NK-92 (cell line): ENCODE data around the gene DSC1.
"Not testable (repeated sequence)": the region's sequence is repeated elsewhere in the genome, so short reads cannot be mapped to it uniquely, and the experiment has no call there.

Experiments used
- DNase-seq: peaks from one replicate; lab custom pipeline; 2025; ENCODE audit not compliant: unreplicated experiment; lab: John Stamatoyannopoulos, UW

The DSC1 gene

DNA sequence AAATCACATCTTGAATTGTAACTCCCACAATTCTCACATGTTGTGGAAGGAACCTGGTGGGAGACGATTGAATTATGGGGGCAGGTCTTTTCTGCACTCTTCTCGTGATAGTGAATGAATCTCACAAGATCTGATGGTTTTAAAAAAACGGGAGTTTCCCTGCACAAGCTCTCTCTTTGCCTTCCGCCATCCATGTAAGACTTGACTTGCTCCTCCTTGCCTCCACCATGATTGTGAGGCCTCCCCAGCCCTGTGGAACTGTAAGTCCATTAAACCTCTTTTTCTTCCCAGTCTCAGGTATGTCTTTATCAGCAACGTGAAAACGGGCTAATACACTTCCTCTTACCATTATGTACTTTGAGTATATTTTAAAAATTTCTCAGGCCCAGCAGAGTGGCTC is 14.7 kb upstream of the DSC1 start:
- not testable (repeated sequence) for DNase-seq

DNA sequence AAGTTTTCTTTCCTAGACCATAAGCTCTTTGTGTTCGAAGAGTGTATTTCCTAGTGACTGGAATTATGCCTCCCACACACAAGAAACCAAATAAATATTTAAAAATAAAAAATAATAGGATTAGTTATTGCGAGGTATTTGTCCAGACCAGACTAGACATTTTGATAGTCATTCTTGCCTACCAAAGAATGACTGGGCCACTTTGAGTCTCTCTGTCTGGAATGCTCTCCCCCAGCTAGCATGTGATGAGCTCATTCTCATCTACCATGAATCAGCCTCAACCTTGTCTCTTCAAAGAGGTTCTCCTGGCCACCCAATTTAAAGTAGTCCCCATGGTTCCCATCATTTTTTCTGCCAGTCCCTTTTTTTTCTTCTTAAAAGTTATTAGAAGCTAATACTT is 13.9 kb upstream of the DSC1 start:
- DNase-seq = no peak

DNA sequence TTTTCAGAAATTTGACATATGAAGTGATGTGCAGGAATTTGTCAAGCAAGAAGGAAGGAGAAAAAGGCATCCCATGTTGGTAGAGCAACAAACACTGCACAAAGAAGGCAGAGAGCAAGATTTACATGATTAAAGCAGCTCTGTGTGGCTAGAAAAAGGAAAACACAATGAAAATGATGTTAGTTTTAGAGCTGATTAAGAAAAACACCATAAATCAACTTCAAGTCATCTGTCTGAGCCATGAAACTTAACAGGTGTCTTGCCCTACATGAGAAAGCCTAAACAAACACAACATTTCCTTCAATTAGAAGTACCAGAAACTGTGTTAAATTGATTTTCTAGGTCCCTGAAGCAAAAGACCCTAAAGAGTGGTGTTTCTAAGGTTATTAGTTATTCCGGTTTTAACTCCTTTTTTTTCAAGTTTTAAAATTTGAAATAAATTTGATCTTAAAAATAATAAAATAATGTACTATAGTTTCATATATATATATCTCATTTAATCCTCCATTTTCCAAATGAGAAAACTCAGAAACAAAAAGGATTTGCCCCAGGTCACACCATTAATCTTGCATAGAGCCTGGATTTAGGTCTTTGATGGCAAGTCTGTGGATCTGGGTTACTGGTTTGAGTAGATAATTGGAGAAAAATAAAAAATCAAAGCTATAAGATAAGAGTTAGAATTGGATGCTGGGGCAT is 8.6 kb upstream of the DSC1 start:
- DNase-seq = no peak

DNA sequence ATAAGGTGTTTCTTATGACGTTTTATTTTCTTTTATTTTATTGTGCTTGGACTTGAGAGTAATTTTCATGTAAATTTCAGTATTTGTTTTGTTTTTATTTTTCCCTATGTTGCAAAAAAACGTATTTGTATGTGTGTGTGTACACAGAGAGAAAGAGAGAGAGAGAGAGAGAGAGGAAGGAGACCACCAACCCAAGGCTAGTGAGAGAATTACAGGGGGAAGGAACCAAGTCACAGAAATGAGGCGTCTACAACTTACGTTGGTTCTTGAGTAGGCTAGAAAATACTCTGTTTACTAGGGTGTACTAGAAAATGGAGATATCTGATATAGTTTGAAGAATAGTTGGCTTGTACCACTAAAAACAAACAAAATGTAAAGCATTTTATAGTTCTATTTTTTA is 7.7 kb upstream of the DSC1 start:
- DNase-seq = no peak

DNA sequence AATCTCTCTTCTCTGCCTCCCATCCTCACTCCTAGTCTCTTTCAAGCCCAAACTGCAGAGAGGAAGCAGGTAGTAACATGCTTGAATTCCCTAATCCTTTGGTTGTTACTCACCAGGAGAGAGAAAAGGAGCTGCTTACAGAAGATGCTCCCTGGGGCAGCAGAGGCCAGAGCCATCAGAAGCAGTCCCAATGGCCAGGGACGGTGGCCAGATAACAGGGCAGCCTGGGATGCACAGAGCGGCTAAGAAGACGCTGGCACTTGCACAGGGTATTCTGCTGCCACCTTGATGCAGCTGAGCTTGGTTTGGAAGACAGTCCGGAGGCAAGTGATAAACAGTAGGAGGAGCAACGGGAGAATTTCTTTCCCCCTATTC is 250 bp downstream of the DSC1 start:
- no peak for DNase-seq

DNA sequence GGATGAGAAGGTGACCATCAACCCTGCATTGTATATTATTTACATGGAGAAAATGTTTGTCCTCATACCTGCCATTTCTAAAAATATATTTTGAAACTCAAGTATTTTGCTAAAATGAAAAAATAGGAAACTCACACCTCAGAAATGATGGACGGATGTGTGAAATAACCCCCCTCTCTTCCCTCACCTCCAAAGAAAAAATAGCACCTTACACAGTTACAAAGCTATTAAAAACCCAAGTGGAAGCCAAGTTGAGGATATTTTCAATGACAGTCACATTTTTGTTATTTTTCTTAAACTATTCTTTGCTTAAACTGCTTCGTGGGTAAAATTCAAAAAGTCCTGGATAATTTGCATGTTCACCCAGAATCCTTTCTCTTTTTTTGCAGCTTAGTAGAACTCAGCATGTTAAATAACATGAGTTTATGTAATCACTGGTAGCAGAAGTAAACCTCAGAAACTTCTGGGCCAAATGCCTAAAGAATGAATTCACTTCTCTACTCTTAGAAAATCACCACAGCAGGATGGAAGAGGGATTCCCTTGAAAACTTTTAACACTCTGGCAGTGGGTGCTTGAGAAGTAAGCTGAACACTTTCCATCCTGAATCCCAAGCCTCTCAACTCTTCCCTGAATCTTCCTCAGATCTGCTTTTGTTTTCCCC is 768 bp downstream of the DSC1 start:
- DNase-seq = no peak

DNA sequence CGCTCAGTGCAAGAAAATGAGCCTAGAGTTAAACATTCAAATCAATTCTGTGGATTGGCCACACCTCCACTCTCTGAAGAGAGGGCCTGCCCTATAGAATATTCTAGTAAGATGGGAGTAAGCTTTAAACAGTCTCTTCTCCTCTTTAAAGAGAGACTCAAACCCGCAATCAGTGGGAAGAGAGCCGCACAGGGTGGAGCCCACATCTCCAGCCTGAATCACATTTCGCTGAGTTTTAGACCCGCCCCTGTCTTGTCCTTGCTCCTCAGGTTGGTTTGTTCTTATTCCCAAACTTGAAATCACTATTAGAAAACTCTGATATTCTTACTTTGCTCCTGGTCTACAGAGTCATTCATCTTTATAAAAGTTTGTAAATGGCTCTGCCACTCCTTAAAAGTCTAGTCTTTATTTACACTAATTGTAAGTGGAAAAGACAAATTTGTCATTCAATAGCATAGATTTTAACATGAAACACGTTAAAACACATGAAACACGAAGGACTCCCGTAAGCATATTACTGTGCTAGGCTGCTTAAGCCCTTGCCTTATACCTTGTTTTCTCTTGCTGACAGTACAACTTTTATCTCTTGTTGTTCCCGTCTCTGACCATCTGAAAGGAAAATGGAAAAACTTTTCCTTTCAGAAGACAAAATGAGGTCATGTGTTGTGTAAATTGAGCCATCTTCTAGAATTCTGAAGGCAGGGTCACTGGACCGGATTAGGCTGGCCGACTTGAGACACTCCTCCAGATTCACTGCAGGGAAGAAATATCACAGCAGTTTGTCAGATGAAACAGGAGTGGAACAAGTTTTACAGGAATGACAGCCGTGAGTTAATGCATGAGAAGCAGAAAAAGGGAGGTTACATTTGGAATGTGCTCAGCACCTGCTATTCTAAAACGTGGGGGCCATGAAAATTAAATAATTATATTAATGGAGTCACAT is 5.6 kb downstream of the DSC1 start:
- DNase-seq = no peak

DNA sequence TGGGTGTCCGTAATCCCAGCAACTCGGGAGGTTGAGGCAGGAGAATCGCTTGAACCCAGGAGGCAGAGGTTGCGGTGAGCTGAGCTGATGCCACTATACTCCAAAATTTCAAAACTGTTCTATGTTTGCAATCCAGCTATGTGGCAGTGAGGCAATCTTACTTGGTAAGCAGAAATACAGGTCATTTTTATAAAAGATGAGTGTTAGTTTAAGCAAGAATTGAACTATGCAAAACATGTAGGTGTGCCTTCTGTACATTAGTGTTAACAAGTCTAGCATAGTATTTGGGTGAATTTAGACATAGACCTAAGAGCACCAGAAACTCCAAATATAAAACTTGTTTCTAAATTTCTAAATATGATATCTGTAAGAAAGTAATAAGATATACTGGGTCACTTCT is 7.2 kb downstream of the DSC1 start:
- no peak for DNase-seq

DNA sequence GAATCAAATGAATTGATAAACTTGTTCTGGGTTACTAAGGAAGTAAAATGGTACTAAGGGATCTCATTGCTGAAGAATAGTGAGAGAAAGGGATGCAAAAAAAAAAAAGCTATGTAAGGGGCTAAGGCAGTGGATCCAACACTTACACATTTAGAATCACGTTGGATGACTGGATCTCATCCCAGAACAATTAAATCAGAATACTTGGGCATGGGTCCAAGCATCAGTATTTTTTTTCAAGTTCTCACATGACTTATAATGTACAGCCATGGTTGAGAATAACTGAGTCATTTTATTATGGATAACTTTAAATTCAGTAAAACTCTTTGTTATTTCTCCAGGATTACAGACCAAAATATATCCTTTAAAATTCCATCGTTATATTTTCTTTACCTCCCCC is 8.5 kb downstream of the DSC1 start:
- no peak for DNase-seq

DNA sequence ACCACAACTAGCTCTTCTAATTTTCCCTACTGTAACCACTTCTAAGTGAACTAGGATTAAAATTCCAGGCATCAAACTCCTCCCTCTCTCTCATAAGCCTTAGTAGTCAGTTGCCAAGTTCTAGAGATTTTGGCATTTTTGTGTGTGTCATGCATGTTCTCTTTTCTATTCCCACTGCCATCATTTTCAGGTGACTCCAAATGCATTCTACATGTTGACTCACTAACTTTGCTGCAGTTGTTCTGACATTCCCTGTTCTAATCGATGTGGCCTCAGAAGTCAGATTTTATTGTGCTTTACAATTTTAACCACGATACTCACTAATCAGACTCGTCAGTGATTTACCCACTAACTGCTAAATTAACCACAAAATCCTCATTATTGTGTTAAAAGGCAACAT is 13.3 kb downstream of the DSC1 start:
- no peak for DNase-seq

DNA sequence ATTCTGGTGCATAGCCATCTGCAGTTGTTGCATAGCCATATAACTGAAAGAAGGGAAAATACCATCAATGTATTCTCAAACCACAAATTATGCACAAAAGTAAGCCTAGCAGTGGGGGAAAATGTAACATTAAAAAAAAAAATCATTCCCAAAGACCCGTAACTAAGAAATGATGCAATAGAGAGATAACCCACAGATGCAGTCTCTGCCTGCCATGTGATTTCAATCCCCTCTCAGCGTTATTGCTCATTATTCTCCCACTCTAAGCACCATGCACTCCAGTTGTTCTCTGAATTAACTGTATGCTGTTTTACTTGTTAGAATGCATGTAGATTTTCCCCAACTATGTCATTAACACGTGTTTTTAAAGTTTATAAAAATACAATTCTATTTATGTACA is 14.1 kb downstream of the DSC1 start:
- no peak for DNase-seq

DNA sequence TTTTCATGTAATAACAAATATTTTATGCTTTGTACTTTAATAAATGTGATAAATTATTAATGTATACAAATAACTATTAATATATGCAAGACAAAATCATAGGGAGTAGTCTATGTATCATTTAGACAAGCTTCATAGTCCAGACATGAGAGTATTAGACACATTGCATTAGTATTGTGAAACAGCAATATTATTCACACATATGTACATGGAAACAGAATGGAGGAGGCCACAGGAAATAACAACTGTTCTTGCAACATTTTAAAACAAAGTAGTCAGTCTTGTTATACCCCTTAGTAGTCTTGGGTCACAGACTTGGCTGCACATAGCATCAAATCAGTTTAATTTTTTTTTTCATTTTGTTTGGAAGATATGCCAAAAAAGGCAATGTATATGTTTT is 15.8 kb downstream of the DSC1 start:
- DNase-seq = no peak

DNA sequence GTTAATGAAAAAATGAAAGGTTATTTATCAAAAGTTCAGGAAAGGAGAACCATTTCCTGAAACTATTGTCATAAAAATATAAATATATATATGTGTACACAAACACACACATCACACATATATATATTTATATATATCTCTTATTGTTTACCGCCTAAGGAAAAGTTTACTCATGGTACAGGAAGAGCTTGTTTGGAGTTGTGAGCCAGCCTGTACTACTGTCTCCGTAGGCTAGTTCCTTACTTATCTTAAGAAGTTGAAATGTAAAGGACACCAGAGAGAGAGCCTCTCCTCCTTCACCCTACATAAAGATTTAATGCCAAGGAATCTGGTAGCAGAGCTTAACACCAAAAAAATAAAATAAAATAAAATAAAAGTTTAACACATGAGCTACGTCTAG is 19.6 kb downstream of the DSC1 start:
- no peak for DNase-seq

DNA sequence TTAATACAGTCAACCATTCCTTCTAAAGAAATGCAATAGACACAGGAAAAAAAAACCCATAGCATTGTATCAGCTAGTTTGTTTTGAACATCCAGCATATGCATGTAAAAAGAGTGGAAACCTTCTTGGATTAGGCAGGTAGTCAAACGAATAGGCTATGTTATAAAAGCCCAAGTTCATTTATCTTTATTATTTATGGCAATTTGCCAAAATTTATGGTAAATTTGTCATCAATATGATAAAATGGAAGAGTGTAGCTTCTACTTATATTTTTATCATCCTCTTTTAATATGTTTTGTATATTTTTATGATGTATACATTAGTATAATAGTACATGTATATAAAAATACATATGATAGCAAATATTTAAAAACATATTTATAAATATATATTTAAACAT is 23.9 kb downstream of the DSC1 start:
- DNase-seq = no peak

DNA sequence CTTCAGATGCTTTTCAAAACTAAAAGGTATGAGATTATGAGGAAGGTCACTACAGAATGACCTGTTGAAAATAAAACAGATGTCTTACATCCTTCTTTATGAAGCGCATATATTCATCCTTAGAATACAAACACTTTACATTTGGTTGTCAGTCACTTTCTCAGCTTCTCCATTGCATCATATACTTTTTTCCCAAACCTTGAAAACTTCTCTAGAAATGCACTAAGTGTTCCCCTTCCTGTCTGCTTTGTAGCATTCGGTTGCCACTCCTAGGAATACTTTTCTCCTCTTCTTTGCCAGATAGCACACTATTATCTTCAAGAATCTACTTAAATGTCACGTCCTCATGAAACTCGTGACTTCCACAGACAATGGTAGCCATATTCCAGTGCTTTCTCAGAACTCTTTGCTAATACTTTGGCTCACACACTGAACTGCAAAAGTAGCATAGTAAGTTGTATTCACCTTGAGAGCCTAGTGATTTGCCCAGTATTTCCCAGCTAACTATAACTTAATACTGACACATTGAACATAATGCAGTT is 27.6 kb downstream of the DSC1 start:
- DNase-seq = no peak

DNA sequence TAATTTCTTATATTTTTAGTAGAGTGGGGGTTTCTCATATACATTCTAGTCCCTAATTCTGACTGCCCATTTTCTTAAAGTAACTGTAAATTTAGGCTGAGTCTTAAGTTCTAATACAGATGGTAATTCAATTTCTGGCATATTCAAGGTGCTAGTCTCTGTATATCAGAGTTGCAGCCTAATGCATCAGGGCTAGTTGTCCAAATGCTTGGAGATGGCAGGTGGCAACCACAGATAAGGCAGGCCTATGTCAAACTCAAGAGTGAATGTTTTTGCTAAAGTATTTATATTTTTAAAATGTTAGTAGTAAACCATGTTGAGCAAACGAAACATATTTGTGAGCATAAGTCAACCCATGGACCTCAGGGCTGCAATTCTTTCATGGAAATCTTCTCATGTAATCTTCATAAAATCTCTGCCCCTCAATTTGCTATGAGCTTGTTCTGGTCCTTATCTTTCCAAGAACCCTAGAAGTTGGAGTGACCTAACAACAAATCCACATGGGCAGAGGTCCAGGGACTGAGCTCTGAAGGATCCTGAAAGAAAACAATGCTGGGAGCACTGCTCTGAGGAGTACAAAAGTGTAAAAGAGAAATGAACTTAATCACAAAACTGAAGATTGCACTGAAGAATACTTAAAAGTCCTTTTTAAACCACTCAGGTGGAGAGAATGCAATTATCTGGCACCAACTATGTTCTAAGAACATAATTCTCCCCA is 33.1 kb downstream of the DSC1 start:
- DNase-seq = no peak

DNA sequence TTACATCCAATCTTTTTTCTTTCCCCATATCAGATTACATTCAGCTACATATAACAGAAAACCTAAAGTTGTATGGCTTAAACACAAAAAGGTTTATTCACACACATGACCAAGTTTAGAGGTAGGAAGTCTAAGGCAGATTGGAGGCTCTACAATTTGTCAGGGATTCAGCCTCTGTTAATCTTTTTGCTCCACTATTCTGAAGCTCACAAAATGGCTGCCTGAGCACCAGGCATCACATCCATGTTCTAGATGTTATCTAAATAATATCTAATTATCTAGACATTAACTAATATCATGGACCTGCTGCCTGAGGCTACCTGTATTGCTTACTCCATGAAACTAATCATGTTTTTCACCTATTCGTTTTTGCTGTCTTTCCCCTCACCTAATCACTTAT is 36.8 kb downstream of the DSC1 start:
- no peak for DNase-seq

DNA sequence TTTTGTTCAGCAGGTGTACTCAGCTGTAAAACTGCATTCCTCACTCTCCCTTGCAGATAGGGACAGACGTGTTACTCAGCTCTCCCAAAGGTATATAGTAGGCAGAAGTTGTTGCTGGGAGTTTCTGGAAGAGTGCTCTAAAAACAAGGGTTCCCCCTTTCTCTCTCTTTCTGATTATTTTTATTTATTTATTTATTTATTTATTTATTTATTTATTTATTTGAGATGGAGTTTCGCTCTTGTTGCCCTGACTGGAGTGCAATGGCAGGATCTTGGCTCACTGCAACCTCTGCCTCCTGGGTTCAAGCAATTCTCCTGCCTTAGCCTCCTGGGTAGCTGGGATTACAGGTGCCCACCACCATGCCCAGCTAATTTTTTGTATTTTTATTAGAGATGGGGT is 39.5 kb downstream of the DSC1 start:
- DNase-seq = not testable (repeated sequence)

DNA sequence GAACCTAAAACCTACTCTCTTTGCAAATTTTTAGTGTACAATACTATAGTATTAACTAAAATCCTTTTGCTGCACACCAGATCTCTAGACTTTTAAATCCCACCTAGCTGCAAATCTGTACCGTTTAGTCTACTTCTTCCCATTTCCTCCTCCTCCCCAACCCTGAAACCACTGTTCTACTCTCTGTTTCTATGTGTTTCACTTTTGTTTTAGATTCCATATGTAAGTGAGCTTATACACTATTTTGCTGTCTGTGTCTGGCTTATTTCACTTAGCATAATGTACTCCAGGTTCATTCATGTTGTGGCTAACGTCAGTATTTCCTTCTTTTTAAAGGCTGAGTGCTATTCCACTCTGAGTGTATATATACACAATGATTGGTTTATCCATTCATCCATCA is 42.1 kb downstream of the DSC1 start:
- no peak for DNase-seq

DNA sequence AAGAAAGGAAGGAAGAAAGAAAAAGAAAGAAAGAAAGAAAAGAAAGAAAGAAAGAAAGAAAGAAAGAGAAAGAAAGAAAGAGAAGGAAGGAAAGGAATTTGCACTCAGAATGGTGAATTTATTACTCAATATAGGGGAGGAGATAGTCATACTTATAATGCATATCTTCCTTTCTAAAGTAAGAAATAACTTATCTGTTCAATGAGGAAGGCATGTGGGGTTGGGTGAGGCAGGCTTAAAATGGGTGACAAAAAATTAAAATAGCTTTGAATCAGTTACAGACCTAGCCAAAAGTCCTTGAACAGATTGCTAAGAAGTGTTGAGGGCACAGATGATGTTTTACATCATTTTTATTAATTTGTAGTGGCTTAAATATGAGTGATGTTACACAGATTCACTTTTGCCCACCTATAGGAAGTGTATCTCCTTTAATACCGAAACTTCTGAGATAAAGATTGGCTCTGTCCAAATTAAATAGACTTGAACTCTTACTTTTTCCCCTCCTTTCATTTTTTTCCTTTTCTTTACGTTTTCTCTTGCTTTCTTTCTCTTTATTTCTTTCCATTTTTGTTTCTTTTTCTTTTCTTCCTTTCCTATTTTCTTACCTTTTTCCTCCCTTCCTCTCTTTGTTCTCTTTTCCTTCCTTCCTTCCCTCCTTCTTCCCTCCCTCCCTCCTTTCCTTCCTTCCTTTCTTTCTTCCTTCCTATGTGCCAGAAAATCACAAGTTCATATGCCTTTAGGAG is 45.6 kb downstream of the DSC1 start:
- no peak for DNase-seq
